ENCODE data around the gene SNRNP70. TPM values are rescaled to one million over a fixed set of nuclear protein-coding genes. Genes with fewer than 3 reads are reported as not detected.

Gene SNRNP70
- total and polyA plus RNA-seq, 7 donors: 33.8 to 382 (median 167) TPM

- TF ChIP-seq CTCF (IDR thresholded peaks at IDR 0.05): no peak
- TF ChIP-seq POLR2AphosphoS5 (IDR thresholded peaks at IDR 0.05): peak in 1 of 4 donors; percentile 11
- peaks cover 0 to 2% (median 0%) of the 10 kb centered on the region in 3 donors for H3K27me3 ChIP-seq
- no peaks in the 10 kb centered on the region for H3K9me3 ChIP-seq
- 59 to 74% methylated on average over 11 of the region's 11 CpGs for WGBS, 2 donors
- H3K4me1 ChIP-seq: peaks cover 0 to 52% (median 44%) of the 10 kb centered on the region in 4 donors
- H3K4me3 ChIP-seq: peak overlapping the region in 3 of 4 donors; percentile 62 to 72 (median 66)
- intact Hi-C loops (cut with DNase I): loop anchor here (5.0 kb wide), 2 partner anchors 59 to 156 kb away; partner anchors contain the start of genes GYS1 and RUVBL2
- no peaks in the 10 kb centered on the region for H3K36me3 ChIP-seq
- no peak for DNase-seq
- peak overlapping the region; percentile 7 to 85 (median 78) for H3K27ac ChIP-seq
Observed at GRCh38 chr19:49148044-49148682, 62.9 kb downstream of the SNRNP70 start.

DNA sequence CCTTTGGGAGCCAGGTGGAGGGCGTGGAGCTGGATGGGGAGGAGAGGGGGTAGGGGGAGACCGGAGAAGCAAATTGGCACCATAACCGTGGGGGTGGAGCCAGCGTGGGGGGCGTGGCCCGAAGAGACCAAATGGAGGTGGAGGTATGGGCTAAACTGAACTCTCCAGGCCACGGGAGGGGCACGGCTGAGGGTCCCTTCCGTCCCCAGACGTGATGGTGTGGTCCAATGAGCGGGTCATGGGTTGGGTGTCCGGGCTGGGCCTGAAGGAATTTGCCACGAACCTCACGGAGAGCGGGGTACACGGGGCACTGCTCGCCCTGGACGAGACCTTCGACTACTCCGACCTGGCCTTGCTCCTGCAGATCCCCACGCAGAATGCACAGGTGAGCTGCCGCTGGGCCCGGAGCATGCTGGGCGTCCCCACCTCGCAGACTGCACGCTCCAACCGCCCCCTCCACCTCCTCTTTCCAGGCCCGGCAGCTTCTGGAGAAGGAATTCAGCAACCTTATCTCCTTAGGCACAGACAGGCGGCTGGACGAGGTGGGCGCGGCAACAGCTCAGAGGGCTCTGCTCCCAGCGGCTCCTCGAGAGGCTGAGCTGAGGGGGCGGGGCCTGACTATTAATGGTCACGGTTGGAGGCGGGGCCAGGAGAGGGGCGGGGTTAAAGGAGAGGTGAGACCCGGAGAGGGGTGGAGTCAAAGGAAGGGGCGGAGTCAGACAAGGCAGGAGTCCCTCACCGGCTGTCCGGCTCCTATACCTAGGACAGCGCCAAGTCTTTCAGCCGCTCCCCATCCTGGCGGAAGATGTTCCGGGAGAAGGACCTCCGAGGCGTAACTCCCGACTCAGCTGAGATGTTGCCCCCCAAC is 63.8 kb downstream of the SNRNP70 start:
- peak overlapping the region; percentile 47 to 72 (median 64) for H3K4me3 ChIP-seq

GRCh38 chr19:49149652-49150105 is 64.4 kb downstream of the SNRNP70 start:
- peak in 1 of 4 donors; percentile 18 for TF ChIP-seq POLR2AphosphoS5 (IDR thresholded peaks at IDR 0.05)
- no peak for TF ChIP-seq EP300 (IDR thresholded peaks at IDR 0.05)
- peak overlapping the region; percentile 76 to 85 (median 79) for H3K27ac ChIP-seq
- intact Hi-C loops (cut with DNase I): loop anchor here (5.0 kb wide), 2 partner anchors 58 to 157 kb away; partner anchors contain the start of genes GYS1 and RUVBL2
- H3K27me3 ChIP-seq: peaks cover 0 to 2% (median 0%) of the 10 kb centered on the region in 3 donors
- peaks cover 0 to 50% (median 43%) of the 10 kb centered on the region in 4 donors for H3K4me1 ChIP-seq
- no peaks in the 10 kb centered on the region for H3K36me3 ChIP-seq
- H3K4me3 ChIP-seq: peak overlapping the region; percentile 47 to 72 (median 64)
- WGBS, 2 donors: 0 to 1% methylated on average over 23 of the region's 23 CpGs
- peak; percentile 87 for DNase-seq
- no peaks in the 10 kb centered on the region for H3K9me3 ChIP-seq

More for the DNA sequence above, 63.8 kb downstream of the SNRNP70 start:
- 0 to 4% methylated on average over 49 of the region's 49 CpGs for WGBS, 2 donors
- Histone ChIP-seq H3K27me3 (peaks cover 0 to 2% (median 0%) of the 10 kb centered on the region in 3 donors), H3K9me3 (no peaks in the 10 kb centered on the region), H3K36me3 (no peaks in the 10 kb centered on the region), H3K4me1 (peaks cover 0 to 50% (median 43%) of the 10 kb centered on the region in 4 donors), H3K27ac (peak overlapping the region; percentile 76 to 85 (median 79))
- intact Hi-C loops (cut with DNase I): loop anchor here (5.0 kb wide), 2 partner anchors 58 to 157 kb away; partner anchors contain the start of genes GYS1 and RUVBL2
- TF ChIP-seq POLR2AphosphoS5 (IDR thresholded peaks at IDR 0.05): peak; percentile 16 to 67 (median 38)
- no peak for TF ChIP-seq EP300 (IDR thresholded peaks at IDR 0.05)
- peak in 1 of 2 donors; percentile 74 for TF ChIP-seq POLR2A (IDR thresholded peaks at IDR 0.05)
- peak; percentile 97 for DNase-seq

DNA sequence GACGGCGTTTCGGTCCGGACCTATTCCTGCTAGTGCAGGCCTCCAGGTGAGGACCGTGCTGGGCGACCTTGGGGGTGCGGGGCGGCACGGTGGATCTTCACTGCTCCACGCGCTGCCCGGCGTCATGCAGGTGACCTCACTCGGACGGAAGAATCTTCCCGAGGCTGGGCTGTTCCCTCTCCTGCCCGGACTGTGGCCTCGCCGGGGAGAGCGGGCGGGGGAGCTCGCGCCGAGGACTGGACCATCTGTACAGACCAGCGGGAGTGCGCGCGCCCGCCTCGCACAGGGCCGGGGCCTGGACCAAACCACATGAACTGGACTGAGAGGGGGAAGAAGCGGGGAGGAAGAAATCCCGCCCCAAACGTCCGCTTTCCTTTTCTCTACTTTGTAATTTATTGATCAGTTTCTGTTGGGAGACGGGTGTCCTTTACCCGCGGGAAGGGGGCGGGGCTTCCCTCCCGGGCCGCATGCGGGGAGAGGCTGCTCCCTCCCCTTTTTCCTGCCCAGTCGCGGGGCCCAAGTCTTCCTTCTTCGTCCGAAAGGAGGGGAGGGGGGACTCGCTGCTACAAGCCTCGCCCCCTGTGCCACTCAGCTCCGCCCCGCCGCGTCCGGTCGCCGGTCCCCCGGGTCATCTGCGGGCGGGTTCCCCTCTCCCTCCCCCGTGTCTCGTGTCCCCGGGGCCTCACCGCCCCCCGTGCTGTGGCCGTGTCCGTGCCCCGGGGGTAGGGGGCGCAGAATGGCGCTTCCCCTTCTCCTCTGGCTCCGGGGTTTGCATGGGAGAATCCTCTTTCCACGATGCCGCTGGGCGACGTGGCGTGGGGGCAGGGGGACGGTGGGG is 65.1 kb downstream of the SNRNP70 start:
- 1% methylated on average over 75 of the region's 75 CpGs for WGBS, 2 donors

More for the DNA sequence above, 65.1 kb downstream of the SNRNP70 start:
- Histone ChIP-seq H3K4me3 (peak overlapping the region; percentile 47 to 72 (median 64)), H3K27me3 (peaks cover 0 to 2% (median 0%) of the 10 kb centered on the region in 3 donors), H3K27ac (peak overlapping the region; percentile 76 to 85 (median 79)), H3K4me1 (peaks cover 0 to 49% (median 42%) of the 10 kb centered on the region in 4 donors), H3K9me3 (no peaks in the 10 kb centered on the region), H3K36me3 (no peaks in the 10 kb centered on the region)
- intact Hi-C loops (cut with DNase I): no loop called here
- DNase-seq: peak; percentile 89
- peak in 2 of 4 donors; percentile 41 to 50 for TF ChIP-seq POLR2AphosphoS5 (IDR thresholded peaks at IDR 0.05)
- TF ChIP-seq POLR2A (IDR thresholded peaks at IDR 0.05): peak in 1 of 2 donors; percentile 57
- no peak for TF ChIP-seq CTCF (IDR thresholded peaks at IDR 0.05)
- no peak for TF ChIP-seq EP300 (IDR thresholded peaks at IDR 0.05)
